HCT116 (cell line): ENCODE results near the gene PTGER3. TPM values are rescaled to one million over a fixed set of nuclear protein-coding genes. Genes with fewer than 3 reads are reported as not detected.

Experiments
- ATAC-seq: fragments of 200-7000 bp; cut with Tn5 transposase; 2 replicates; pipeline ENCODE4 v1.9.1; 2020; ENCODE audit warnings: mild to moderate bottlenecking, moderate library complexity
- BruUV-seq: library from RNA; stranded (reverse); fragments of 400-500 nt; replicated peaks from 2 replicates; lab custom pipeline; 2021; lab: Mats Ljungman, UMichigan
- CTCF ChIA-PET: fragments of 300-600 bp; sonication (Branson Sonifier 250); formaldehyde crosslinking; loops from one replicate; lab custom pipeline; 2021; ENCODE audit warnings: antibody characterized with exemption; lab: Charles Lee
- POLR2A ChIA-PET: fragments of 300-600, 350-600 bp; sonication (Branson Sonifier 250); formaldehyde crosslinking; loops from one replicate; lab custom pipeline; 2021; ENCODE audit warnings: antibody characterized with exemption; lab: Charles Lee
- RAD21 ChIA-PET, 2 experiments: fragments of 300-600 bp; sonication (Branson Sonifier 250); formaldehyde crosslinking; loops; one replicate each; lab custom pipeline; 2023; ENCODE audit warnings: low total read pairs in 2 of 2; ENCODE audit not compliant: uncharacterized antibody in 2 of 2, unreplicated experiment in 2 of 2, low non-redundant PET in 1 of 2; lab: Charles Lee
- DNase-seq: peaks from one replicate; pipeline ENCODE4 v3.0.0-alpha.2; 2010; ENCODE audit warnings: low read depth, low spot score
- H2AFZ ChIP-seq: fragments of 200-600 bp; shearing (Covaris generic), sonication (generic); 2 replicates; pipeline ENCODE4 v1.6.1; 2017; ENCODE audit warnings: low read depth, mixed run types, mixed read lengths, antibody characterized with exemption, low read length; ENCODE audit not compliant: poor library complexity, severe bottlenecking
- H3K27ac ChIP-seq: 2 replicates; pipeline ENCODE4 v1.5.1; 2012; ENCODE audit warnings: low read depth, low read length
- H3K27me3 ChIP-seq: fragments of 200-600 bp; sonication (generic); 2 replicates; pipeline ENCODE4 v1.6.1; 2016; ENCODE audit warnings: mixed run types, low read length, mixed read lengths; ENCODE audit not compliant: insufficient read depth
- H3K36me3 ChIP-seq, 2 experiments: fragments of 200-500 bp in 1 of 2; fragments of 200-600 bp in 1 of 2; sonication (Bioruptor generic) in 1 of 2; sonication (generic) in 1 of 2; 2 replicates each; pipeline versions ENCODE4 v1.5.1 to v1.6.1; 2014 to 2016; ENCODE audit warnings: low read length in 2 of 2, inconsistent platforms in 1 of 2, mixed read lengths in 1 of 2, mixed run types in 1 of 2; ENCODE audit not compliant: insufficient read depth in 2 of 2, control insufficient read depth in 1 of 2
- H3K4me1 ChIP-seq, 2 experiments: fragments of 200-600 bp in 1 of 2; sonication (generic) in 1 of 2; 2 replicates each; pipeline versions ENCODE4 v1.5.1 to v1.6.1; 2012 to 2017; ENCODE audit warnings: low read length in 2 of 2, inconsistent platforms in 1 of 2, mild to moderate bottlenecking in 1 of 2, mixed read lengths in 1 of 2, mixed run types in 1 of 2, moderate library complexity in 1 of 2; ENCODE audit not compliant: insufficient read depth in 2 of 2, control insufficient read depth in 1 of 2
- H3K4me2 ChIP-seq: fragments of 200-600 bp; sonication (generic); 2 replicates; pipeline ENCODE4 v1.6.1; 2017; ENCODE audit warnings: mixed run types, low read length, mixed read lengths
- H3K4me3 ChIP-seq, 2 experiments: fragments of 200-600 bp in 1 of 2; sonication (generic) in 1 of 2; replicated peaks in 1 of 2; 2 replicates each; pipeline ENCODE4 v1.5.1; 2011 to 2016; ENCODE audit warnings: low read length in 2 of 2, control low read depth in 1 of 2, low read depth in 1 of 2, mild to moderate bottlenecking in 1 of 2, mixed read lengths in 1 of 2, mixed run types in 1 of 2
- H3K79me2 ChIP-seq: fragments of 200-600 bp; sonication (generic); 2 replicates; pipeline ENCODE4 v1.6.1; 2017; ENCODE audit warnings: mild to moderate bottlenecking, mixed run types, low read length, moderate library complexity, mixed read lengths; ENCODE audit not compliant: insufficient read depth
- H3K9ac ChIP-seq: fragments of 200-600 bp; sonication (generic); 2 replicates; pipeline ENCODE4 v1.6.1; 2016; ENCODE audit warnings: low read length, mixed read lengths
- H3K9me2 ChIP-seq: fragments of 200-600 bp; sonication (generic), shearing (Covaris generic); 2 replicates; pipeline ENCODE4 v1.6.1; 2017; ENCODE audit warnings: mixed run types, mild to moderate bottlenecking, moderate library complexity; ENCODE audit not compliant: insufficient read depth
- H3K9me3 ChIP-seq, 2 experiments: fragments of 200-500 bp in 1 of 2; fragments of 200-600 bp in 1 of 2; sonication (Bioruptor generic) in 1 of 2; sonication (generic) in 1 of 2; 2 replicates each; pipeline ENCODE4 v1.6.1; 2014 to 2017; ENCODE audit warnings: low read length in 2 of 2, mixed read lengths in 2 of 2, inconsistent platforms in 1 of 2, low read depth in 1 of 2, mild to moderate bottlenecking in 1 of 2, mixed run types in 1 of 2, moderate library complexity in 1 of 2; ENCODE audit not compliant: control insufficient read depth in 1 of 2, insufficient read depth in 1 of 2
- H4K20me1 ChIP-seq: fragments of 200-600 bp; sonication (generic), shearing (Covaris generic); 2 replicates; pipeline ENCODE4 v1.6.1; 2017; ENCODE audit warnings: mixed run types, mild to moderate bottlenecking, moderate library complexity; ENCODE audit not compliant: insufficient read depth
- ATF3 ChIP-seq: IDR thresholded peaks from 2 replicates; pipeline ENCODE4 v1.6.1; 2012
- CBX3 ChIP-seq: IDR thresholded peaks from 2 replicates; pipeline ENCODE4 v1.6.1; 2012; ENCODE audit warnings: low read depth
- CEBPB ChIP-seq: IDR thresholded peaks from 2 replicates; pipeline ENCODE4 v1.6.1; 2012; ENCODE audit warnings: low read depth
- EGR1 ChIP-seq: IDR thresholded peaks from 2 replicates; pipeline ENCODE4 v1.6.1; 2012; ENCODE audit warnings: low read depth
- ELF1 ChIP-seq: IDR thresholded peaks from 2 replicates; pipeline ENCODE4 v1.6.1; 2012; ENCODE audit warnings: low read depth, borderline replicate concordance
- EZH2 ChIP-seq: fragments of 200-600 bp; sonication (generic); IDR thresholded peaks from 2 replicates; pipeline ENCODE4 v1.6.1; 2017; ENCODE audit warnings: antibody characterized with exemption, mixed run types
- EZH2phosphoT487 ChIP-seq: fragments of 200-600 bp; IDR thresholded peaks from 2 replicates; pipeline ENCODE4 v1.6.1; 2018; ENCODE audit warnings: antibody characterized with exemption, borderline replicate concordance
- FOSL1 ChIP-seq: IDR thresholded peaks from 2 replicates; pipeline ENCODE4 v1.6.1; 2012; ENCODE audit warnings: low read depth
- POLR2A ChIP-seq: IDR thresholded peaks from 2 replicates; pipeline ENCODE4 v1.7.0; 2011; ENCODE audit warnings: borderline replicate concordance; ENCODE audit not compliant: insufficient read depth, insufficient read length; ENCODE audit errors: extremely low read depth
- POLR2AphosphoS5 ChIP-seq: IDR thresholded peaks from 2 replicates; pipeline ENCODE4 v1.6.1; 2011; ENCODE audit warnings: mild to moderate bottlenecking, low read depth, low read length, moderate library complexity
- SP1 ChIP-seq: IDR thresholded peaks from 2 replicates; pipeline ENCODE4 v1.6.1; 2012; ENCODE audit warnings: low read depth
- SRF ChIP-seq: IDR thresholded peaks from 2 replicates; pipeline ENCODE4 v1.6.1; 2012; ENCODE audit warnings: low read depth
- YY1 ChIP-seq: IDR thresholded peaks from 2 replicates; pipeline ENCODE4 v1.6.1; 2011; ENCODE audit warnings: low read length, low read depth, moderate library complexity, mild to moderate bottlenecking; ENCODE audit not compliant: insufficient replicate concordance; ENCODE audit errors: extremely low read depth
- ZFX ChIP-seq: fragments of 450-650 bp; IDR thresholded peaks from 2 replicates; pipeline ENCODE4 v1.6.1; 2017
- ZNF274 ChIP-seq: fragments of 200-500 bp; sonication (Bioruptor generic); IDR thresholded peaks from 2 replicates; pipeline ENCODE4 v1.6.1; 2014; ENCODE audit warnings: mild to moderate bottlenecking, low read depth, low read length, inconsistent platforms
- intact Hi-C: fragments of 100-400 bp; cut with micrococcal nuclease; formaldehyde crosslinking; loops from 2 replicates; pipeline ENCODE4 v1.10.0; 2022
- total RNA-seq: library from RNA; stranded (reverse); gene quantifications from one replicate; pipeline ENCODE4 v1.2.1, GENCODE V29; 2021; ENCODE audit not compliant: unreplicated experiment
- TF ChIP-seq, protein P1 (sequence below): IDR thresholded peaks from 2 replicates; pipeline ENCODE4 v1.6.1; 2012; ENCODE audit warnings: low read depth
- TF ChIP-seq, protein P2 (sequence below): IDR thresholded peaks from 2 replicates; pipeline ENCODE4 v1.6.1; 2011; ENCODE audit warnings: mild to moderate bottlenecking, low read length, moderate library complexity; ENCODE audit not compliant: insufficient replicate concordance; ENCODE audit errors: extremely low read depth

Gene PTGER3
- total RNA-seq, 1 experiment from 2014 or later = 0.05 TPM

DNA sequence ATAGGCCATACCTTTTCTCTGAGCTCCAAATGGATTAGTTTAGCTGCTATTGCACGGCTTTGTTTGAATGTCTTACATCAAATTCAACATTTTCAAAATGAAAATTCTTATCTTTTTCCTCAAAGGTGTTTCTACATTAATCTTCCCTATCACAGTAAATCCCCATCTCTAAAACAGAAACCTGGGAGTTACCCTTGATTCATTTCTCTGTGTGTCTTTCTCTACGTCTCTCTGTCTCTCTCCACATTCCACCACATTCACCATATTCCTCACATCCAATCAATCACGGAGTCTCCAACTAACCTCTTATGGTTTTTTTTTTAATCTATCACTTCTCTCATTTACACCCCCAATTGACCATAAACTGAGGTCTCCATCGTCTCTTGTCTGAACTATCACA, 24.1 kb downstream of the PTGER3 start:
- Histone ChIP-seq H3K36me3 (no peaks in the 10 kb centered on the region), H4K20me1 (no peaks in the 10 kb centered on the region), H3K4me3 (no peak overlapping the region), H3K27me3 (peaks cover 35% of the 10 kb centered on the region; the same call in 1 of the 2 replicates)
- CTCF ChIA-PET = no interaction called here
- RAD21 ChIA-PET = no interaction called here
- DNase-seq = no peak
- TF ChIP-seq ZFX (no peak), ELF1 (no peak), YY1 (no peak), SP1 (no peak), EGR1 (no peak), ATF3 (no peak), CBX3 (no peak), CEBPB (no peak), POLR2AphosphoS5 (no peak), ZNF274 (no peak), SRF (no peak), FOSL1 (no peak), POLR2A (no peak), EZH2 (no peak), EZH2phosphoT487 (no peak)
- TF ChIP-seq, protein P1, sequence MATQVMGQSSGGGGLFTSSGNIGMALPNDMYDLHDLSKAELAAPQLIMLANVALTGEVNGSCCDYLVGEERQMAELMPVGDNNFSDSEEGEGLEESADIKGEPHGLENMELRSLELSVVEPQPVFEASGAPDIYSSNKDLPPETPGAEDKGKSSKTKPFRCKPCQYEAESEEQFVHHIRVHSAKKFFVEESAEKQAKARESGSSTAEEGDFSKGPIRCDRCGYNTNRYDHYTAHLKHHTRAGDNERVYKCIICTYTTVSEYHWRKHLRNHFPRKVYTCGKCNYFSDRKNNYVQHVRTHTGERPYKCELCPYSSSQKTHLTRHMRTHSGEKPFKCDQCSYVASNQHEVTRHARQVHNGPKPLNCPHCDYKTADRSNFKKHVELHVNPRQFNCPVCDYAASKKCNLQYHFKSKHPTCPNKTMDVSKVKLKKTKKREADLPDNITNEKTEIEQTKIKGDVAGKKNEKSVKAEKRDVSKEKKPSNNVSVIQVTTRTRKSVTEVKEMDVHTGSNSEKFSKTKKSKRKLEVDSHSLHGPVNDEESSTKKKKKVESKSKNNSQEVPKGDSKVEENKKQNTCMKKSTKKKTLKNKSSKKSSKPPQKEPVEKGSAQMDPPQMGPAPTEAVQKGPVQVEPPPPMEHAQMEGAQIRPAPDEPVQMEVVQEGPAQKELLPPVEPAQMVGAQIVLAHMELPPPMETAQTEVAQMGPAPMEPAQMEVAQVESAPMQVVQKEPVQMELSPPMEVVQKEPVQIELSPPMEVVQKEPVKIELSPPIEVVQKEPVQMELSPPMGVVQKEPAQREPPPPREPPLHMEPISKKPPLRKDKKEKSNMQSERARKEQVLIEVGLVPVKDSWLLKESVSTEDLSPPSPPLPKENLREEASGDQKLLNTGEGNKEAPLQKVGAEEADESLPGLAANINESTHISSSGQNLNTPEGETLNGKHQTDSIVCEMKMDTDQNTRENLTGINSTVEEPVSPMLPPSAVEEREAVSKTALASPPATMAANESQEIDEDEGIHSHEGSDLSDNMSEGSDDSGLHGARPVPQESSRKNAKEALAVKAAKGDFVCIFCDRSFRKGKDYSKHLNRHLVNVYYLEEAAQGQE = no peak
- TF ChIP-seq, protein P2, sequence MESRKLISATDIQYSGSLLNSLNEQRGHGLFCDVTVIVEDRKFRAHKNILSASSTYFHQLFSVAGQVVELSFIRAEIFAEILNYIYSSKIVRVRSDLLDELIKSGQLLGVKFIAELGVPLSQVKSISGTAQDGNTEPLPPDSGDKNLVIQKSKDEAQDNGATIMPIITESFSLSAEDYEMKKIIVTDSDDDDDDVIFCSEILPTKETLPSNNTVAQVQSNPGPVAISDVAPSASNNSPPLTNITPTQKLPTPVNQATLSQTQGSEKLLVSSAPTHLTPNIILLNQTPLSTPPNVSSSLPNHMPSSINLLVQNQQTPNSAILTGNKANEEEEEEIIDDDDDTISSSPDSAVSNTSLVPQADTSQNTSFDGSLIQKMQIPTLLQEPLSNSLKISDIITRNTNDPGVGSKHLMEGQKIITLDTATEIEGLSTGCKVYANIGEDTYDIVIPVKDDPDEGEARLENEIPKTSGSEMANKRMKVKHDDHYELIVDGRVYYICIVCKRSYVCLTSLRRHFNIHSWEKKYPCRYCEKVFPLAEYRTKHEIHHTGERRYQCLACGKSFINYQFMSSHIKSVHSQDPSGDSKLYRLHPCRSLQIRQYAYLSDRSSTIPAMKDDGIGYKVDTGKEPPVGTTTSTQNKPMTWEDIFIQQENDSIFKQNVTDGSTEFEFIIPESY = no peak
- TF ChIP-seq, all 23 proteins: peak for 0
- POLR2A ChIA-PET = no interaction called here
- H3K9me2 ChIP-seq = no peaks in the 10 kb centered on the region
- no peak for ATAC-seq
- no peak overlapping the region for H2AFZ ChIP-seq
- no peak overlapping the region for H3K4me2 ChIP-seq
- H3K9ac ChIP-seq = no peak overlapping the region
- H3K9me3 ChIP-seq = no peaks in the 10 kb centered on the region
- no peaks in the 10 kb centered on the region for H3K4me1 ChIP-seq
- intact Hi-C loops = no loop called here
- H3K79me2 ChIP-seq = no peaks in the 10 kb centered on the region
- H3K27ac ChIP-seq = no peak overlapping the region
- no TSS peak for BruUV-seq
